Activated CD4-positive, alpha-beta T cell treated with anti-CD3 and anti-CD28 coated beads, Interleukin-2, amount 50 U/mL, for 48 hours (primary cell): ENCODE results near the gene EPHB1.

ENCODE experiments used
- DNase-seq, 2 experiments: peaks; one replicate each; pipeline ENCODE4 v3.0.0-alpha.2; 2020

EPHB1 gene

GRCh38 chr3:135142530-135142929, 347.5 kb downstream of the EPHB1 start:
- no peak for DNase-seq

GRCh38 chr3:135143474-135143873, 348.4 kb downstream of the EPHB1 start:
- DNase-seq: no peak

- no peak for DNase-seq
These were observed 350.5 kb downstream of the EPHB1 start for GRCh38 chr3:135145581-135145980.

GRCh38 chr3:135147657-135148056, 352.6 kb downstream of the EPHB1 start:
- DNase-seq: no peak

- no peak for DNase-seq
These were observed 353.4 kb downstream of the EPHB1 start for GRCh38 chr3:135148398-135149020.

GRCh38 chr3:135149707-135150681, 354.9 kb downstream of the EPHB1 start:
- DNase-seq: no peak

GRCh38 chr3:135154186-135154585, 359.1 kb downstream of the EPHB1 start:
- DNase-seq: no peak

- no peak for DNase-seq
These were observed 360.2 kb downstream of the EPHB1 start for GRCh38 chr3:135155228-135155627.

GRCh38 chr3:135155791-135156190, 360.7 kb downstream of the EPHB1 start:
- DNase-seq: no peak

- DNase-seq: no peak
These were observed 362.1 kb downstream of the EPHB1 start for GRCh38 chr3:135157045-135157740.

GRCh38 chr3:135158520-135158919, 363.5 kb downstream of the EPHB1 start:
- DNase-seq: no peak

- DNase-seq: no peak
These were observed 364.7 kb downstream of the EPHB1 start for GRCh38 chr3:135159681-135160247.

GRCh38 chr3:135161425-135161824, 366.4 kb downstream of the EPHB1 start:
- no peak for DNase-seq

GRCh38 chr3:135163701-135164100, 368.6 kb downstream of the EPHB1 start:
- DNase-seq: no peak

- no peak for DNase-seq
These were observed 370.2 kb downstream of the EPHB1 start for GRCh38 chr3:135165260-135165659.

GRCh38 chr3:135166266-135166825, 371.3 kb downstream of the EPHB1 start:
- DNase-seq: no peak

- DNase-seq: no peak
These were observed 373.8 kb downstream of the EPHB1 start for GRCh38 chr3:135168822-135169221.

GRCh38 chr3:135169651-135170050, 374.6 kb downstream of the EPHB1 start:
- no peak for DNase-seq

GRCh38 chr3:135170732-135171131, 375.7 kb downstream of the EPHB1 start:
- no peak for DNase-seq

GRCh38 chr3:135172191-135172869, 377.3 kb downstream of the EPHB1 start:
- no peak for DNase-seq

- DNase-seq: no peak
These were observed 380.7 kb downstream of the EPHB1 start for GRCh38 chr3:135175728-135176277.

GRCh38 chr3:135176881-135177280, 381.8 kb downstream of the EPHB1 start:
- no peak for DNase-seq
